Measurements from ENCODE around the gene KPNA6. TPM values are rescaled to one million over a fixed set of nuclear protein-coding genes. Genes with fewer than 3 reads are reported as not detected.

KPNA6 gene
- total and polyA plus RNA-seq, 7 experiments from 2014 or later = 19.5 to 63.7 (median 48.4) TPM

- ATAC-seq (no peak), DNase-seq (no peak)
- H3K4me3 ChIP-seq (ENCODE audit: low read length) = no peak overlapping the region
- H3K27me3 Mint-ChIP-seq = no peaks in the 10 kb centered on the region
- POLR2A ChIA-PET = interaction anchor here (0.6 to 2.4 kb wide), 9 partner anchors 15 to 170 kb away, joined by 3 to 10 read pairs (median 4); partner anchors contain the start of genes IQCC and MARCKSL1
- peaks cover 23 to 24% of the 10 kb centered on the region in 2 donors for H3K4me1 ChIP-seq (ENCODE audit: control insufficient read depth in 2 of 2, insufficient read depth in 2 of 2, low read length in 2 of 2)
- intact Hi-C loops (cut with micrococcal nuclease) = loop anchor here (2.0 kb wide), 3 partner anchors 23 to 149 kb away; partner anchors contain the start of genes CCDC28B (in 1 of the 2) and LCK (in 1 of the 2)
- H3K27ac ChIP-seq (ENCODE audit: low read depth, low read length) = peak overlapping the region; percentile 99
- peaks cover 6 to 44% (median 24%) of the 10 kb centered on the region in 3 experiments for H3K36me3 ChIP-seq (ENCODE audit: control insufficient read depth in 2 of 3, insufficient read depth in 3 of 3, low read length in 3 of 3)
- no peaks in the 10 kb centered on the region for H3K9me3 Mint-ChIP-seq
- CTCF ChIA-PET = interaction anchor here (1.3 kb wide), 1 partner anchor 17 kb away, joined by 6 read pairs; no protein-coding TSS in a partner anchor
- peak overlapping the region; percentile 90 to 98 (median 97) for H3K4me3 Mint-ChIP-seq
- peak overlapping the region; percentile 52 to 99 (median 98) for H3K27ac Mint-ChIP-seq
- peaks cover 7 to 37% (median 27%) of the 10 kb centered on the region in 5 donors for H3K36me3 Mint-ChIP-seq
- peaks cover 21 to 56% (median 43%) of the 10 kb centered on the region in 7 donors for H3K4me1 Mint-ChIP-seq
- no peaks in the 10 kb centered on the region for H3K9me3 ChIP-seq (ENCODE audit: control insufficient read depth in 2 of 3, low read length in 3 of 3)
- H3K27me3 ChIP-seq (ENCODE audit: control insufficient read depth in 2 of 2, insufficient read depth in 2 of 2, low read length in 2 of 2) = no peaks in the 10 kb centered on the region
Measured at GRCh38 chr1:32223683-32224082, 115.8 kb downstream of the KPNA6 start.

DNA sequence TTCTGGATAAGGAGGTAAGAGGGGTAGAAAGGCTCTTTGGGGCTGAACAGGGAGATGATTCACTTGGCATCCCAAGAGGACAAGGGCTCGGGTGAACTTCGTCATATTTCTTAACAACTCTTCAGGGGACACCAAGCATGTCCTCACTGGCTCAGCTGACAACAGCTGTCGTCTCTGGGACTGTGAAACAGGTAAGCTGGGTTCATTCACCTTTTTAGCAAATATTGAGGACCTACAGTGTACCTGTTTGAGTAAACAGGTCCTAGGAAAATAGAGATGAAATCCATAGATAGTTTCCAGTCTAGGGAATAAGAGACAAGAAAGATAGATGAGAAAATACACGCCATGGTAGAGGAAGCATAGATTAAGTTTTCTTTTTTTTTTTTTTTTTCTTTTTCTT is 116.4 kb downstream of the KPNA6 start:
- no peaks in the 10 kb centered on the region for H3K27me3 ChIP-seq (ENCODE audit: control insufficient read depth in 2 of 2, insufficient read depth in 2 of 2, low read length in 2 of 2)
- H3K9me3 Mint-ChIP-seq = no peaks in the 10 kb centered on the region
- H3K36me3 Mint-ChIP-seq = peaks cover 8 to 42% (median 30%) of the 10 kb centered on the region in 5 donors
- H3K27ac ChIP-seq (ENCODE audit: low read depth, low read length) = peak overlapping the region; percentile 99
- peak overlapping the region; percentile 63 to 98 (median 96) for H3K4me3 Mint-ChIP-seq
- intact Hi-C loops (cut with micrococcal nuclease) = no loop called here
- peaks cover 21 to 56% (median 43%) of the 10 kb centered on the region in 7 donors for H3K4me1 Mint-ChIP-seq
- no peak overlapping the region for H3K4me3 ChIP-seq (ENCODE audit: low read length)
- ChIA-PET CTCF (no interaction called here), POLR2A (interaction anchor here (0.7 to 2.3 kb wide), 4 partner anchors 16 to 112 kb away, joined by 3 to 10 read pairs (median 4); partner anchors contain the start of gene MARCKSL1)
- H3K36me3 ChIP-seq (ENCODE audit: control insufficient read depth in 2 of 3, insufficient read depth in 3 of 3, low read length in 3 of 3) = peaks cover 12 to 47% (median 28%) of the 10 kb centered on the region in 3 experiments
- H3K9me3 ChIP-seq (ENCODE audit: control insufficient read depth in 2 of 3, low read length in 3 of 3) = no peaks in the 10 kb centered on the region
- H3K27me3 Mint-ChIP-seq = no peaks in the 10 kb centered on the region
- H3K4me1 ChIP-seq (ENCODE audit: control insufficient read depth in 2 of 2, insufficient read depth in 2 of 2, low read length in 2 of 2) = peaks cover 23 to 24% of the 10 kb centered on the region in 2 donors
- H3K27ac Mint-ChIP-seq = peak overlapping the region; percentile 52 to 99 (median 79)
- DNase-seq (no peak), ATAC-seq (no peak)

Small RNAs within 50 kb of the gene (microRNA-seq; reads per million reads assigned to microRNA genes)
- gene MIR5585 (ENCODE audit: borderline microRNAs expressed) = not detected

Other genes starting within 250 kb of the KPNA6 start
- gene PTP4A2, start 169.7 kb upstream of the KPNA6 start, total RNA-seq = 100 to 1,000 TPM; 196 to 449 (median 271) TPM
- 100 to 1,000 TPM; 276 to 398 TPM for gene PTP4A2, start 169.7 kb upstream of the KPNA6 start, polyA plus RNA-seq
- gene KHDRBS1, start 94.2 kb upstream of the KPNA6 start, total RNA-seq = 100 to 1,000 TPM in 3 of 5 experiments, 10 to 100 TPM in 2; 89.2 to 162 (median 125) TPM
- 100 to 1,000 TPM; 108 to 116 TPM for gene KHDRBS1, start 94.2 kb upstream of the KPNA6 start, polyA plus RNA-seq
- gene TMEM39B, start 35.1 kb upstream of the KPNA6 start, total RNA-seq = 10 to 100 TPM; 11.4 to 35.9 (median 26.4) TPM
- 1 to 10 TPM; 2.7 to 4.9 TPM for gene TMEM39B, start 35.1 kb upstream of the KPNA6 start, polyA plus RNA-seq
- gene TXLNA, start 71.6 kb downstream of the KPNA6 start, total RNA-seq = 10 to 100 TPM; 16.7 to 83.3 (median 36.3) TPM
- 10 to 100 TPM; 20.4 to 31.4 TPM for gene TXLNA, start 71.6 kb downstream of the KPNA6 start, polyA plus RNA-seq
- 10 to 100 TPM in 1 of 5 experiments, 1 to 10 TPM in 4; 6.2 to 39.0 (median 8.7) TPM for gene CCDC28B, start 92.5 kb downstream of the KPNA6 start, total RNA-seq
- 10 to 100 TPM; 11.7 to 16.1 TPM for gene CCDC28B, start 92.5 kb downstream of the KPNA6 start, polyA plus RNA-seq
- 1 to 10 TPM; 2.3 to 4.6 (median 2.5) TPM for gene IQCC, start 97.6 kb downstream of the KPNA6 start, total RNA-seq
- gene IQCC, start 97.6 kb downstream of the KPNA6 start, polyA plus RNA-seq = 1 to 10 TPM; 1.8 to 3.0 TPM
- not detected for gene DCDC2B, start 101.0 kb downstream of the KPNA6 start, total RNA-seq
- gene DCDC2B, start 101.0 kb downstream of the KPNA6 start, polyA plus RNA-seq = under 1 TPM in 1 of 2 donors, not detected in 1; 0.25 TPM
- gene TMEM234, start 114.3 kb downstream of the KPNA6 start, total RNA-seq = 10 to 100 TPM; 15.9 to 29.6 (median 21.4) TPM
- 1 to 10 TPM; 5.9 to 6.1 TPM for gene TMEM234, start 114.3 kb downstream of the KPNA6 start, polyA plus RNA-seq
- gene EIF3I, start 114.4 kb downstream of the KPNA6 start, total RNA-seq = 100 to 1,000 TPM in 3 of 5 experiments, 10 to 100 TPM in 2; 82.6 to 182 (median 104) TPM
- 100 to 1,000 TPM; 185 to 189 TPM for gene EIF3I, start 114.4 kb downstream of the KPNA6 start, polyA plus RNA-seq
- 1 to 10 TPM in 3 of 5 experiments, under 1 TPM in 2; 0.48 to 2.0 (median 1.4) TPM for gene FAM167B, start 139.2 kb downstream of the KPNA6 start, total RNA-seq
- not detected for gene FAM167B, start 139.2 kb downstream of the KPNA6 start, polyA plus RNA-seq
- 100 to 1,000 TPM; 245 to 509 (median 469) TPM for gene LCK, start 143.2 kb downstream of the KPNA6 start, total RNA-seq
- gene LCK, start 143.2 kb downstream of the KPNA6 start, polyA plus RNA-seq = 1,000 to 10,000 TPM in 1 of 2 donors, 100 to 1,000 TPM in 1; 897 to 1,109 TPM
- gene HDAC1, start 184.0 kb downstream of the KPNA6 start, total RNA-seq = 100 to 1,000 TPM in 4 of 5 experiments, 10 to 100 TPM in 1; 81.8 to 205 (median 174) TPM
- gene HDAC1, start 184.0 kb downstream of the KPNA6 start, polyA plus RNA-seq = 100 to 1,000 TPM; 170 to 209 TPM
- gene MARCKSL1, start 228.2 kb downstream of the KPNA6 start, total RNA-seq = 10 to 100 TPM; 22.2 to 70.2 (median 41.7) TPM
- gene MARCKSL1, start 228.2 kb downstream of the KPNA6 start, polyA plus RNA-seq = 100 to 1,000 TPM; 175 to 222 TPM